T-helper 1 cell treated with Interleukin-12 subunit alpha and Interleukin-12 subunit beta and Interleukin-4 antibody, amounts not matched to agents 30 ng/mL and 1 ng/mL, for 36 hours (primary cell): ENCODE results near the gene FSD2. TPM values are rescaled to one million over a fixed set of nuclear protein-coding genes. Genes with fewer than 3 reads are reported as not detected.

Experiments used
- intact Hi-C: fragments of 100-400 bp; cut with micrococcal nuclease; formaldehyde crosslinking; loops from one replicate; pipeline ENCODE4 v1.15.1; 2024
- total RNA-seq: library from RNA; stranded (reverse); gene quantifications from 2 replicates; pipeline ENCODE4 v1.2.3, GENCODE V29; 2022

FSD2 gene
- total RNA-seq: not detected in 2 replicates

GRCh38 chr15:82805994-82806406, at the start of gene FSD2:
Gene FSD2 (minus strand): TSS chr15:82806069. CDS start chr15:82787390, 18,679 bp downstream.
- intact Hi-C loops: no loop called here

GRCh38 chr15:82854554-82854953, 48.7 kb upstream of the FSD2 start:
- intact Hi-C loops: no loop called here

- intact Hi-C loops: no loop called here
Measured at GRCh38 chr15:82852941-82853561, 47.2 kb upstream of the FSD2 start.

GRCh38 chr15:82851981-82852511, 46.2 kb upstream of the FSD2 start:
- intact Hi-C loops: no loop called here

GRCh38 chr15:82851306-82851850, 45.5 kb upstream of the FSD2 start:
- intact Hi-C loops: no loop called here

GRCh38 chr15:82850731-82851130, 44.9 kb upstream of the FSD2 start:
- intact Hi-C loops: no loop called here

GRCh38 chr15:82849556-82850512, 44.0 kb upstream of the FSD2 start:
- intact Hi-C loops: loop anchor here (1.0 kb wide), 2 partner anchors 136 to 150 kb away; partner anchors contain the start of gene RAMAC

- intact Hi-C loops: no loop called here
Measured at GRCh38 chr15:82848241-82848993, 42.5 kb upstream of the FSD2 start.

GRCh38 chr15:82847703-82848102, 41.8 kb upstream of the FSD2 start:
- intact Hi-C loops: no loop called here

- intact Hi-C loops: no loop called here
Measured at GRCh38 chr15:82846621-82847020, 40.8 kb upstream of the FSD2 start.

GRCh38 chr15:82845686-82846085, 39.8 kb upstream of the FSD2 start:
- intact Hi-C loops: no loop called here

GRCh38 chr15:82843566-82843965, 37.7 kb upstream of the FSD2 start:
- intact Hi-C loops: no loop called here

- intact Hi-C loops: no loop called here
Measured at GRCh38 chr15:82840166-82840565, 34.3 kb upstream of the FSD2 start.

- intact Hi-C loops: no loop called here
Measured at GRCh38 chr15:82839136-82839535, 33.3 kb upstream of the FSD2 start.

GRCh38 chr15:82838096-82838735, 32.3 kb upstream of the FSD2 start:
- intact Hi-C loops: no loop called here

GRCh38 chr15:82835391-82835917, 29.6 kb upstream of the FSD2 start:
- intact Hi-C loops: no loop called here

- intact Hi-C loops: no loop called here
Measured at GRCh38 chr15:82833362-82833682, 27.5 kb upstream of the FSD2 start.

- intact Hi-C loops: loop anchor here (1.0 kb wide), 4 partner anchors 21 to 168 kb away; partner anchors contain the start of gene RAMAC
Measured at GRCh38 chr15:82832601-82833361, 26.9 kb upstream of the FSD2 start.

GRCh38 chr15:82831894-82832600, 26.2 kb upstream of the FSD2 start:
- intact Hi-C loops: loop anchor here (1.0 kb wide), 4 partner anchors 21 to 168 kb away; partner anchors contain the start of gene RAMAC
